ENCODE measurements around the gene IMPACT.
A peak's percentile ranks its signal among the peaks of the same experiment; 100 is the strongest.

Gene IMPACT

DNA sequence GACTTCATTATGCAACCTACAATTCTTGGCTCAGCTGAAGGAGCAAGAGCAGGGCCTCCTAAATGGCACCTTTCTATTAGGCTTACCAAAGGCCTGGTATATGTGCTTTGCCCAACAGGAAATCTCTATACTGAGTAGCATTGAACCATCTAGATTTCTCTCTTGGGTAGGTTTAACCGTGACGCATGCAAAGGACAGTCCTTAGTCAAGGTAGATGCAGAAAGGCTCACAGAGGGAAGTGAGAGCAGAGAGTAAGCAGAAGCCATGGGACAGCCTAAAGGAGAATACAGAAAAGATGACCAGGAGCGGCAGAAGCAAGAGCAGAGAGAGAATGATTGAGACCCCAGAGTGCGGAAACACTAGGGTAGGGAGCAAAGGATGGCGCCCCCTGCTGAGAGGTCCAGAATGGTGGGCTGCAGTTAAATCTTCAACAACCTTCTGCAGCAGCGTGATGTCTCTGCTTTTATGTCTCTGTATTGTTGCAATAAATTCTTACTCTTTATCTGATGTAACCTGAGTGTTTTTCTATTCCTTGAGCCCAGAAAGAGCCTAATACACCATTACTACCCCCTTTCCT lies 24.2 kb upstream of the IMPACT start:
- DNase-seq (ENCODE audit: low read depth in 2 of 2): no peak

GRCh38 chr18:24403076-24403475 lies 23.4 kb upstream of the IMPACT start:
- H3K4me3 ChIP-seq (replicated peaks in 1 of 2; ENCODE audit: low read depth in 2 of 2, low read length in 2 of 2): no peak overlapping the region
- TF ChIP-seq CTCF (IDR thresholded peaks at IDR 0.05; ENCODE audit: low read depth, low read length): no peak
- no peak for DNase-seq (ENCODE audit: low read depth in 2 of 2)

More for the DNA sequence above, 24.2 kb upstream of the IMPACT start:
- no peak for TF ChIP-seq CTCF (IDR thresholded peaks at IDR 0.05; ENCODE audit: low read depth, low read length)
- no peak overlapping the region for H3K4me3 ChIP-seq (replicated peaks in 1 of 2; ENCODE audit: low read depth in 2 of 2, low read length in 2 of 2)

GRCh38 chr18:24404591-24404990 lies 21.9 kb upstream of the IMPACT start:
- no peak for DNase-seq (ENCODE audit: low read depth in 2 of 2)
- TF ChIP-seq CTCF (IDR thresholded peaks at IDR 0.05; ENCODE audit: low read depth, low read length): no peak
- H3K4me3 ChIP-seq (replicated peaks in 1 of 2; ENCODE audit: low read depth in 2 of 2, low read length in 2 of 2): no peak overlapping the region

- DNase-seq (ENCODE audit: low read depth in 2 of 2): no peak
- no peak overlapping the region for H3K4me3 ChIP-seq (replicated peaks in 1 of 2; ENCODE audit: low read depth in 2 of 2, low read length in 2 of 2)
- TF ChIP-seq CTCF (IDR thresholded peaks at IDR 0.05; ENCODE audit: low read depth, low read length): no peak
Observed at GRCh38 chr18:24408496-24408895, 18.0 kb upstream of the IMPACT start.

GRCh38 chr18:24413148-24413547 lies 13.3 kb upstream of the IMPACT start:
- H3K4me3 ChIP-seq (replicated peaks in 1 of 2; ENCODE audit: low read depth in 2 of 2, low read length in 2 of 2): no peak overlapping the region
- DNase-seq (ENCODE audit: low read depth in 2 of 2): no peak

DNA sequence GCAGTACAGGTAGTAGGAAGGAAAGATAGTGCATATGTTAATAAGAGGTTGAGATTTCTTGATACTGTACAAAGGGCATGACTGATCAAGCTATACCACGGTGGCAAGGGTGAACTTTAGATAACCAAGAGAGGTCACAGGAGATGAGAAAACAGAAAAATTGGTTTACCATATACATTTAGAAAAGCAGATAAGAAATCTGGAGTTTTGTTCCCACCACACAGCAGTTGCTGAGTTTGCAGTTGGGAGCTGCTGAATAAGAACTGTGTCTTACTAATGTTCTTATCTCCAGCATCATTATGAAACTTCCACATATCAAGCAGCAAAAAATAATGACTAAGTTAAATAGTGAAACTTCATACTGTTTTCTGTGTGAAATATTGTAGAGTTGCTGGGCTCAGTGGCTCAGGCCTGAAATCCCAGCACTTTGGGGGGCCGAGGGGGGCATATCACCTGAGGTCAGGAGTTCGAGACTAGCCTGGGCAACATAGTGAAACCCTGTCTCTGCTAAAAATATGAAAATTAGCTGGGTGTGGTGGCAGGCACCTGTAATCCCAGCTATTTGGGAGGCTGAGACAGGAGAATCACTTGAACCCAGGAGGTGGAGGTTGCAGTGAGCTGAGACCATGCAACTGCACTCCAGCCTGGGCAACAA lies 12.0 kb upstream of the IMPACT start:
- TF ChIP-seq CTCF (IDR thresholded peaks at IDR 0.05; ENCODE audit: low read depth, low read length): no peak
- no peak for DNase-seq (ENCODE audit: low read depth in 2 of 2)
- no peak overlapping the region for H3K4me3 ChIP-seq (replicated peaks in 1 of 2; ENCODE audit: low read depth in 2 of 2, low read length in 2 of 2)

More at GRCh38 chr18:24413148-24413547, 13.3 kb upstream of the IMPACT start:
- TF ChIP-seq CTCF (IDR thresholded peaks at IDR 0.05; ENCODE audit: low read depth, low read length): peak; percentile 28

Measured in cardiac fibroblast (primary cell).